OCI-LY1 (cell line): ENCODE results near the gene TPRA1.
"Not testable (repeated sequence)": the region's sequence is repeated elsewhere in the genome, so short reads cannot be mapped to it uniquely, and the experiment has no call there.

ENCODE experiments used
- H2AFZ ChIP-seq: fragments of 200-600 bp; sonication (generic), shearing (Covaris generic); 2 replicates; pipeline ENCODE4 v1.6.0; 2014; ENCODE audit warnings: antibody characterized with exemption, mild to moderate bottlenecking, low read length
- H3F3A ChIP-seq: fragments of 200-600 bp; sonication (generic), shearing (Covaris generic); 2 replicates; pipeline ENCODE4 v1.6.0; 2014; ENCODE audit warnings: mild to moderate bottlenecking, antibody characterized with exemption, low read length, moderate library complexity; ENCODE audit not compliant: insufficient read depth
- H3K27ac ChIP-seq: fragments of 200-600 bp; sonication (generic); 2 replicates; pipeline ENCODE4 v1.5.1; 2014; ENCODE audit warnings: low read length, mixed run types, mild to moderate bottlenecking, low read depth; ENCODE audit not compliant: poor library complexity, severe bottlenecking
- H3K27me3 ChIP-seq: fragments of 200-600 bp; sonication (generic); 2 replicates; pipeline ENCODE4 v1.6.0; 2014; ENCODE audit warnings: antibody characterized with exemption, mild to moderate bottlenecking, low read length, moderate library complexity; ENCODE audit not compliant: insufficient read depth
- H3K36me3 ChIP-seq: fragments of 200-600 bp; sonication (generic); 2 replicates; pipeline ENCODE4 v1.6.1; 2014; ENCODE audit warnings: mild to moderate bottlenecking, antibody characterized with exemption, low read length, moderate library complexity, mixed read lengths; ENCODE audit not compliant: insufficient read depth
- H3K4me1 ChIP-seq: fragments of 200-600 bp; sonication (generic); 2 replicates; pipeline ENCODE4 v1.5.1; 2014; ENCODE audit warnings: mild to moderate bottlenecking, low read length, moderate library complexity; ENCODE audit not compliant: insufficient read depth, severe bottlenecking
- H3K4me2 ChIP-seq: fragments of 200-600 bp; sonication (generic), shearing (Covaris generic); 2 replicates; pipeline ENCODE4 v1.6.1; 2014; ENCODE audit warnings: low read length
- H3K4me3 ChIP-seq: fragments of 200-600 bp; sonication (generic); 2 replicates; pipeline ENCODE4 v1.5.1; 2014; ENCODE audit warnings: low read length, low read depth, mild to moderate bottlenecking, mixed read lengths; ENCODE audit not compliant: poor library complexity, severe bottlenecking
- H3K79me2 ChIP-seq: fragments of 200-600 bp; shearing (Covaris generic); 2 replicates; pipeline ENCODE4 v1.6.1; 2016; ENCODE audit warnings: mixed run types, low read length, mixed read lengths; ENCODE audit not compliant: insufficient read depth
- H3K9ac ChIP-seq: fragments of 200-600 bp; sonication (generic), shearing (Covaris generic); 2 replicates; pipeline ENCODE4 v1.6.1; 2014; ENCODE audit warnings: mild to moderate bottlenecking, low read length, mixed read lengths
- H3K9me2 ChIP-seq: fragments of 200-600 bp; sonication (generic), shearing (Covaris generic); 2 replicates; pipeline ENCODE4 v1.6.1; 2014; ENCODE audit warnings: low read depth, mild to moderate bottlenecking, low read length, mixed read lengths
- H3K9me3 ChIP-seq: fragments of 200-600 bp; shearing (Covaris generic); 2 replicates; pipeline ENCODE4 v1.6.1; 2014; ENCODE audit warnings: low read length, mixed read lengths
- H4K20me1 ChIP-seq: fragments of 200-600 bp; sonication (generic), shearing (Covaris generic); 2 replicates; pipeline ENCODE4 v1.6.0; 2016; ENCODE audit warnings: mild to moderate bottlenecking, low read length; ENCODE audit not compliant: insufficient read depth
- CTCF ChIP-seq: fragments of 200-600 bp; sonication (generic), shearing (Covaris generic); IDR thresholded peaks from 2 replicates; pipeline ENCODE4 v1.5.1; 2017; ENCODE audit warnings: mild to moderate bottlenecking, antibody characterized with exemption, low read length, moderate library complexity, mixed read lengths
- EZH2 ChIP-seq: fragments of 200-600 bp; sonication (generic), shearing (Covaris generic); IDR thresholded peaks from 2 replicates; pipeline ENCODE4 v1.8.0; 2017; ENCODE audit warnings: borderline replicate concordance, mixed run types, mild to moderate bottlenecking, antibody characterized with exemption, low read length, moderate library complexity, mixed read lengths

Gene TPRA1

GRCh38 chr3:127606981-127607595 is 16.6 kb upstream of the TPRA1 start:
- Histone ChIP-seq H3K27ac (no peak overlapping the region), H4K20me1 (no peaks in the 10 kb centered on the region), H3K79me2 (peaks cover 4% of the 10 kb centered on the region), H3K9me3 (no peaks in the 10 kb centered on the region), H3K4me1 (peaks cover 5% of the 10 kb centered on the region), H3K9me2 (no peaks in the 10 kb centered on the region), H3K4me3 (no peak overlapping the region), H3K36me3 (peaks cover 96% of the 10 kb centered on the region), H3K27me3 (no peaks in the 10 kb centered on the region), H3K9ac (no peak overlapping the region), H2AFZ (no peak overlapping the region), H3K4me2 (no peak overlapping the region), H3F3A (no peaks in the 10 kb centered on the region)
- TF ChIP-seq EZH2 = no peak
- TF ChIP-seq CTCF = no peak

GRCh38 chr3:127606086-127606805 is 15.7 kb upstream of the TPRA1 start:
- Histone ChIP-seq H3K9me2 (no peaks in the 10 kb centered on the region), H3K4me2 (no peak overlapping the region), H3K36me3 (peaks cover 100% of the 10 kb centered on the region), H3K9me3 (no peaks in the 10 kb centered on the region), H3K4me3 (no peak overlapping the region), H3F3A (no peaks in the 10 kb centered on the region), H3K27me3 (no peaks in the 10 kb centered on the region), H3K9ac (no peak overlapping the region), H2AFZ (no peak overlapping the region), H3K27ac (no peak overlapping the region), H4K20me1 (no peaks in the 10 kb centered on the region), H3K79me2 (peaks cover 12% of the 10 kb centered on the region), H3K4me1 (peaks cover 13% of the 10 kb centered on the region)
- TF ChIP-seq CTCF (no peak), EZH2 (no peak)

GRCh38 chr3:127605547-127605946 is 15.0 kb upstream of the TPRA1 start:
- H3K79me2 ChIP-seq = peaks cover 19% of the 10 kb centered on the region
- not testable (repeated sequence) for H3K27ac ChIP-seq, H3F3A ChIP-seq, H3K9me3 ChIP-seq, H3K4me2 ChIP-seq, H2AFZ ChIP-seq, H3K9ac ChIP-seq, H3K4me3 ChIP-seq, H4K20me1 ChIP-seq, H3K27me3 ChIP-seq, H3K9me2 ChIP-seq
- peaks cover 20% of the 10 kb centered on the region for H3K4me1 ChIP-seq
- H3K36me3 ChIP-seq = peaks cover 100% of the 10 kb centered on the region
